Activated CD4-positive, alpha-beta T cell treated with anti-CD3 and anti-CD28 coated beads, Interleukin-2, amount 10 ng/mL, durations not matched to agents 24 days and 14 days (primary cell): ENCODE measurements around the gene PELI2. TPM values are rescaled to one million over a fixed set of nuclear protein-coding genes. Genes with fewer than 3 reads are reported as not detected.

Experiments
- DNase-seq: peaks from one replicate; pipeline ENCODE4 v3.0.0; 2022
- H3K27ac Mint-ChIP-seq: one replicate; pipeline ENCODE4 v1.8.0; 2022; ENCODE audit warnings: mild to moderate bottlenecking, mixed read lengths
- H3K27me3 Mint-ChIP-seq: one replicate; pipeline ENCODE4 v1.8.0; 2022; ENCODE audit warnings: mixed read lengths
- H3K36me3 Mint-ChIP-seq: one replicate; pipeline ENCODE4 v1.8.0; 2022; ENCODE audit warnings: low read depth, mild to moderate bottlenecking, mixed read lengths
- H3K4me1 Mint-ChIP-seq: one replicate; pipeline ENCODE4 v1.8.0; 2021; ENCODE audit warnings: mixed read lengths
- H3K4me3 Mint-ChIP-seq: one replicate; pipeline ENCODE4 v1.8.0; 2022; ENCODE audit warnings: mild to moderate bottlenecking, moderate library complexity, mixed read lengths
- H3K9me3 Mint-ChIP-seq: one replicate; pipeline ENCODE4 v1.8.0; 2021; ENCODE audit warnings: mixed read lengths
- intact Hi-C: fragments of 100-400 bp; cut with micrococcal nuclease; formaldehyde crosslinking; loops from one replicate; pipeline ENCODE4 v1.15.1; 2023
- total RNA-seq: library from RNA; stranded (reverse); gene quantifications from 2 replicates; pipeline ENCODE4 v1.2.3, GENCODE V29; 2022

The PELI2 gene
- total RNA-seq, 1 donor from 2014 or later = 3.0 TPM

DNA sequence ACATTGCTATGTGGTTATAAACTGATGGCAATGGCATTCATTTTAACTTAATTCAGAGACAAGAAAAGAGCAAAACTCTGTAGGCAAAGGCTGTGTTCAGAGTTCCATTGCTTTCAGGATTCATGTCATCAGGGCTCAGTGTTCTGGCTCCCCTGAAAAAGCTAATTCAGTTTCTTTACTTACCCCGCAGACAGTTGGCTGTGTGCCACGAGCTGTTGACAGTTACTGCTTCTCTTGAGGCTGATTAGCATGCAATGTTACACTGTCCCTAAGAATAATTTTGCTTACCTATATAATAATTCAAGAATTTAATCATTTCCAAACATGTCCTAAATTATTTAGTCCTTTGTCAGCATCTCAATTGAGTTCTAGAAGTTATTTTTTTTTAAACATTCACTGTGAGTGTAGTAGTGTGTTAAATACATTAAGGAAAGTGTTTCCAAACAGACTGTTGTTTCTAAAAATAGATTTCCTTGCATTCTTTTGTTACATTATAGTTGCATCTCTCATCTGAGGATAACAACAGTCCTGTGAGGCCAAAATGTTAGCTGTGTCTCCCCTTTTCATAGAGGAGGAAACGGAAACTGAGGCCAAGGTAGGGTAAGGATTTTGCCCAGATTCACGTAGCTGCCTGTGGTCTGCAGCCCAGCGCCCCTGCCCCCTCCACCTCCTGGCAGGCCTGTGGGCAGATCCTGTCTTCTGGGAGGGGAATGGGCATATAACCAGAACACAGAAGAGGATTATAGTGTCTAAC is 98.6 kb downstream of the PELI2 start:
- no peak for DNase-seq
- Mint-ChIP-seq H3K4me1 (no peaks in the 10 kb centered on the region), H3K9me3 (no peaks in the 10 kb centered on the region), H3K36me3 (no peaks in the 10 kb centered on the region), H3K27ac (no peak overlapping the region), H3K4me3 (no peak overlapping the region), H3K27me3 (no peaks in the 10 kb centered on the region)
- intact Hi-C loops = no loop called here

- Mint-ChIP-seq H3K4me3 (no peak overlapping the region), H3K36me3 (no peaks in the 10 kb centered on the region), H3K27me3 (no peaks in the 10 kb centered on the region), H3K4me1 (no peaks in the 10 kb centered on the region), H3K9me3 (no peaks in the 10 kb centered on the region), H3K27ac (no peak overlapping the region)
- DNase-seq = no peak
- intact Hi-C loops = no loop called here
These were observed 99.3 kb downstream of the PELI2 start for GRCh38 chr14:56217380-56218045.

GRCh38 chr14:56219666-56220413 is 101.6 kb downstream of the PELI2 start:
- no peak for DNase-seq
- Mint-ChIP-seq H3K4me3 (no peak overlapping the region), H3K27me3 (no peaks in the 10 kb centered on the region), H3K27ac (no peak overlapping the region), H3K36me3 (no peaks in the 10 kb centered on the region), H3K9me3 (no peaks in the 10 kb centered on the region), H3K4me1 (no peaks in the 10 kb centered on the region)
- intact Hi-C loops = no loop called here

- Mint-ChIP-seq H3K27me3 (no peaks in the 10 kb centered on the region), H3K9me3 (no peaks in the 10 kb centered on the region), H3K36me3 (no peaks in the 10 kb centered on the region), H3K4me1 (no peaks in the 10 kb centered on the region), H3K27ac (no peak overlapping the region), H3K4me3 (no peak overlapping the region)
- DNase-seq = no peak
- intact Hi-C loops = no loop called here
These were observed 103.3 kb downstream of the PELI2 start for GRCh38 chr14:56221382-56222128.

DNA sequence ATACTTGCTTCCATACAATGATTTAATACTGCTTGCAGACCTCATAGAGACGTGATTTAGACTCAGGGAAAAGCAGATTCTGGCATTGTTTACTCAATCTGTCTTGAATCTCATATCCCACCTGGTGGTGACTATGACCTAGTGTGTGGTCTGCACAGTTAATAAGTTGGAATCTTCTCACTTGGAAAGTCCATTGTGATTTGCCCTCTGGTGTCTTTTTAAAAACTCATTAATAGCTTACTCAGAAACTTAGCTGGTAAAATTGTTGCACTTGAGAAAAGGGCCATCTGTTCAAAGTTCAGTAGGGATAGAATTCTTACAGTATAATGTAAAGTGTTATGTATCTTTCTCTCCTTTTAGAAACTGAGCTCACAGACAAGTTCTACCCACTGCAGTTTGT is 106.0 kb downstream of the PELI2 start:
- H3K27ac Mint-ChIP-seq = no peak overlapping the region
- no peaks in the 10 kb centered on the region for H3K4me1 Mint-ChIP-seq
- no peaks in the 10 kb centered on the region for H3K9me3 Mint-ChIP-seq
- intact Hi-C loops = no loop called here
- no peak overlapping the region for H3K4me3 Mint-ChIP-seq
- no peaks in the 10 kb centered on the region for H3K27me3 Mint-ChIP-seq
- DNase-seq = no peak
- no peaks in the 10 kb centered on the region for H3K36me3 Mint-ChIP-seq

DNA sequence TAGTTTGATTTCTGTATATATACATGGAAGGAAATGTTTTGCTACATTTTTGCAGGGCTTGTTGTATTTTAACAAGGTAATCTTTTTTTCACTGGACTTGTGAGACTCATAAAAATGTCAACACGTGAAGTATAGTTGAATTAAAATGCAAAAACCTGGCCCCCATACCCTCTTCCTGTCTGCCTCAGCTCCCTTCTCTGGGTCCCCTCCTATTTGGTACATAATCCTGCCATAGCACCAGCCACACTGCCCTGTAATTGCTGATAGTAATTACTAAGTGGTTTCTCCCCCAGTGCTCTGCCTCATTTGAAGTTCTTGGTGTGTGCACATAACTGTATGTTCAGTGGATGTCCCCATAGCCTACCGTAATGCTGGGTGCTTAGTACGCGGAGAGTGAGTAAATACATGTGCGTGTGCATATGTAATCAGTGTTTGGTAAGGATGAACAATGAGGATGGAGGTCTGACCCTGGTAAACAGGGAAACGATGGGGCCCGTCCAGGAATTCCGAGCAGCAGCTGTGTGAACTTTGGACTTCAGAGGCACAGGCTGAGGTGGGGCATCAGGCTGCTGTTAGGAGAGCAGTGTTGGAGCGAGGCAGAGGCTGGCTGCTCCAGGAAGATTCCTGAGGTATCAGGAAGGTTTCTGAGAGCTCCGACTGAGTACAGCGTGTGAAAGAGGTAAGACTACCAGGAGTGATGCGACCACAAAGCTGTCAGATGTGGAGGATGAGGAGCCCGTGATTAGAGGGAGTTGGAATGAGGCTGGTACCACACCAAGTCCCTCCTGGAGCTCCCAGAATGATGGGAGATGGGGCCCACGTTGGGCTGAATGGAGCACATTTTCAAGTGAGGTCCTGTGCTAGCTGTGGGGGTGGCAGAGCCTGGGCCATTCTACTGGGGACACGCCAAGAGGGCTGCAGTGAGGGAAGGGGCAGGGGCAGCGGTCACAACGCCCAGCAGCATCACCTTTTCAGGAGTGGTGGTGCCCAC is 106.8 kb downstream of the PELI2 start:
- Mint-ChIP-seq H3K27me3 (no peaks in the 10 kb centered on the region), H3K9me3 (no peaks in the 10 kb centered on the region), H3K4me3 (no peak overlapping the region), H3K27ac (no peak overlapping the region), H3K36me3 (no peaks in the 10 kb centered on the region), H3K4me1 (no peaks in the 10 kb centered on the region)
- no peak for DNase-seq
- intact Hi-C loops = no loop called here

DNA sequence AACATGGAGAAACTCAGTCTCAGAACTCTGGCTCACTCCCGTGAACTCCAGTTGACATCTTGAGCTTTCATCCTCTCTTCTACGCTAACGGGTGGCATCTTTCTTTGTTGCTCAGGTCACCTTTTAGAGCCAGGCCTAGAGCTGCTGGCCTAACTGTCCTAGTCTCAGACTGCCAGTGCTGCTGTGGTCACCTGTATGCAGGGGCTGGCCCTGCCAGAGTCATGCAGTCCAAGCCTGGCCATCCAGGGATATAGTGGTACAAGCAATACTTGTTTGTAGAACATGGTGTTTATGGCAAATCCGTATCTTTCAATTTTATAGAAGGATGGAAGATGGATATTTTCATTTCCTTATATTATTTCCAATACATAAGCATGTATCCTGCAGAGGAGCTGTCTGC is 117.2 kb downstream of the PELI2 start:
- Mint-ChIP-seq H3K36me3 (no peaks in the 10 kb centered on the region), H3K27me3 (peaks cover 2% of the 10 kb centered on the region), H3K9me3 (peaks cover 7% of the 10 kb centered on the region), H3K4me3 (no peak overlapping the region), H3K27ac (no peak overlapping the region), H3K4me1 (no peaks in the 10 kb centered on the region)
- intact Hi-C loops = no loop called here
- DNase-seq = no peak

GRCh38 chr14:56237398-56237797 is 119.2 kb downstream of the PELI2 start:
- DNase-seq = no peak
- peaks cover 4% of the 10 kb centered on the region for H3K9me3 Mint-ChIP-seq
- H3K27me3 Mint-ChIP-seq = no peaks in the 10 kb centered on the region
- intact Hi-C loops = no loop called here
- no peak overlapping the region for H3K27ac Mint-ChIP-seq
- no peaks in the 10 kb centered on the region for H3K36me3 Mint-ChIP-seq
- H3K4me1 Mint-ChIP-seq = no peaks in the 10 kb centered on the region
- no peak overlapping the region for H3K4me3 Mint-ChIP-seq

DNA sequence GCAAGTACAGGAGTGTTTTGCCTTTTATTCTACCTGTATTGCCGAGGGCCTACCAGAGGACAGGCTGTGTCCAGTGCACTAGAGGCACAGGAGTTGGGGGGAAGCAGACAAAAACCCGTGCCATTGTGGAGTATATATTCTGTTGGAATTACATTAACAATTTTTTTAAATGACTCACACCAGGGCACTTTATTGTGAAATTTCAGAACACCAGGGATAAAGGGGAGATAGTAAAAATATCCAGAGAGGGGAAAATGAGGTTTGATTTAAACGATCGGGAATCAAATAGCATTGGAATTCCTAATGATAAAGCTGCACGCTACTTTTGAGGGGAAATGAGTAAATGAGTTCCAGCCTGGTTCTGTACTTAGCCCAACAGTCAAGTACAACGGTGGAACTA is 123.2 kb downstream of the PELI2 start:
- intact Hi-C loops = no loop called here
- H3K36me3 Mint-ChIP-seq = no peaks in the 10 kb centered on the region
- H3K9me3 Mint-ChIP-seq = no peaks in the 10 kb centered on the region
- no peak overlapping the region for H3K27ac Mint-ChIP-seq
- no peak overlapping the region for H3K4me3 Mint-ChIP-seq
- H3K27me3 Mint-ChIP-seq = no peaks in the 10 kb centered on the region
- no peaks in the 10 kb centered on the region for H3K4me1 Mint-ChIP-seq
- DNase-seq = no peak

DNA sequence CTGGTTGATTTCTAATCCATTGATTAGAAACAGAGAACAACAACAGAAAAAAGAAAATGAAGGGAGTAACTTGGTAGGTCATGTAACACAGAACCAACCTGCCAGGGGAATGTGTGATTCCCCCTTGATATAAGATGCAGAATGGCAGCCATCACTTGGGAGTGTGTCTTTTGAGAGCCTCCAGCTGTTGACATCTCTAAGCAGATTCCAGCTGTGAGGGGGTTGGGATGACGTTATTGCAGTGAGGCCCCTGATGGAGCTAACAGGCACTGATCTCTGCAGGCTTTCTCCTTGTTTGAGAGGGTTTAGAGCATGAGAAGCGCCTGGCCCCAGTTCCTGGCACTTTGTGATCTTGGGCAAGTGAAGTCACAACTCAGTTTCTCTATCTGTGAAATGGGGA is 124.9 kb downstream of the PELI2 start:
- no peaks in the 10 kb centered on the region for H3K9me3 Mint-ChIP-seq

DNA sequence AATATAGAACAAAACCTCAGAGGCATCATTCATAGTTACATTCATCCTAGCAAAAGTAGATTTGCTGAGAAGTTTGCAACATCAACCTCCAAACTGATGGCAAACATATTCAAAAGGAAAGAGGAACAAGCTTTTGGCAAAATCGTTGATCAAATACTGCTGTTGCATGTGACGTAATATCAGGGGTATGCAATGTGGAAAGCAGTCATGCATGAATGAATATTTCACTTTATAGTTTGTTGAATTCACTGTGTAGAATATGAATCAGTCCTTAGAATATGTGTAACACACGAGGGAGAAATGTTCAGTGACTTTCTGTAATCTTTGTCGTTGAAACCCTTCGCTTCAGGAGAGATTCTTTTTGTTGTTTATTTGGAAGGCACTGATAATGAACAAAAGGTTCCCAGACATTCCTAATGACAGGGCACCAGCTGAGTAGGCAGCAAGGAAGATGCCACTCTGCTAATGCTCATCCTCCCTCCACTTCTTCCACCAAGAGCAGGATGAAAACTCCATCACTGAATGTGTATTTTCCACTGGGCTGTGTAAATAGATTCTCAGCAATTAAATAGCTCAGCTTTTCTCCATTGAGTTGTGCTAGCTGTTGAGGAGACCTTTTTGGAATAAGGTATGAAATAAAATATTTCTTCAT is 126.1 kb downstream of the PELI2 start:
- no peaks in the 10 kb centered on the region for H3K4me1 Mint-ChIP-seq
- intact Hi-C loops = no loop called here
- no peaks in the 10 kb centered on the region for H3K36me3 Mint-ChIP-seq
- H3K9me3 Mint-ChIP-seq = no peaks in the 10 kb centered on the region
- no peaks in the 10 kb centered on the region for H3K27me3 Mint-ChIP-seq
- DNase-seq = no peak
- no peak overlapping the region for H3K4me3 Mint-ChIP-seq
- no peak overlapping the region for H3K27ac Mint-ChIP-seq

More for the DNA sequence above, 124.9 kb downstream of the PELI2 start:
- intact Hi-C loops = no loop called here
- Mint-ChIP-seq H3K4me1 (no peaks in the 10 kb centered on the region), H3K36me3 (no peaks in the 10 kb centered on the region), H3K4me3 (no peak overlapping the region), H3K27me3 (no peaks in the 10 kb centered on the region), H3K27ac (no peak overlapping the region)
- no peak for DNase-seq

DNA sequence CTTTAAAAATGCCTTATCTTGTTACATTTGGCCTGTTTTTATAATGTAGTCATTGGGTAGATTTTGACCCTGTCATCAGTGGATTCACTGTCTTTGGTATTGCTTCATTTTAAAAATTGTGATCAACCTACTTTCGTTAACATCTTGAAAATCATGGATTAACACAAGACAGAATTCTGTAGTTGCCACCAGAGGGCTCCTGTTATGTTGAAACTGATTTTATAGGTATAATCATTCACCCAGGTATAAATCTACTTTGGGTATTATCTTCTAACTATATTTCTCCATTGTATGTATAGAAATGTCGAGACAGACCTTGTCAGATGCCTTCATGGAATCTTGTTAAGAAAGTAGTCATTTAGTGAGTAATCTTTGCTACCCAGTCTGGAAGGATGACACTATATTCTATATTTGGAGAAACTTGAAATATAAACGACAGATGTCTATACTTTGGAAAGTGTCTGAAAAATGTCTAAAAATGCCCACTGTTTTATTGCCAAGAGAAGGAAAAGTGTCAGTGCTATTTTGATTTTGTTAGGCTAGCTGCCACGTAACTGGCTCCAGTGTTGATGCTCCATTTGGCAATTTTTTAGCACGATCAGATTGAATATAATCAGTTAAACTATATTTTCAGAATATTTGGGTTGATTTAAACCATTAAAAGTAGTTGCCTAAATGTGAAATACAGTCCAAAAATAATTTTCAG is 129.4 kb downstream of the PELI2 start:
- Mint-ChIP-seq H3K4me1 (no peaks in the 10 kb centered on the region), H3K27me3 (no peaks in the 10 kb centered on the region), H3K9me3 (peaks cover 4% of the 10 kb centered on the region), H3K27ac (no peak overlapping the region), H3K4me3 (no peak overlapping the region), H3K36me3 (no peaks in the 10 kb centered on the region)
- intact Hi-C loops = no loop called here
- no peak for DNase-seq
